Stimulated activated CD4-positive, alpha-beta T cell treated with anti-CD3 and anti-CD28 coated beads, TNF-alpha, amount 100 ng/mL, for 4 hours (primary cell): ENCODE data around the gene FOLR3.
"Not testable (repeated sequence)": the region's sequence is repeated elsewhere in the genome, so short reads cannot be mapped to it uniquely, and the experiment has no call there.

Experiments used
- DNase-seq, 3 experiments: peaks; one replicate each; pipeline ENCODE4 v3.0.0-alpha.2; 2020; ENCODE audit warnings: low read depth in 3 of 3

FOLR3 gene

GRCh38 chr11:72135473-72135872 lies at the start of gene FOLR3:
FOLR3 (plus strand) TSS chr11:72135725; CDS start chr11:72135953, 228 bp downstream.
- DNase-seq: not testable (repeated sequence)

GRCh38 chr11:72088076-72088808 lies 47.3 kb upstream of the FOLR3 start:
- no peak for DNase-seq

- DNase-seq: peak; percentile 29 to 56 (median 52)
Measured at GRCh38 chr11:72091292-72091691, 44.2 kb upstream of the FOLR3 start.

GRCh38 chr11:72098741-72099140 lies 36.8 kb upstream of the FOLR3 start:
- DNase-seq: no peak

GRCh38 chr11:72100009-72100408 lies 35.5 kb upstream of the FOLR3 start:
- DNase-seq: no peak

GRCh38 chr11:72100462-72100861 lies 35.1 kb upstream of the FOLR3 start:
- DNase-seq: no peak

- no peak for DNase-seq
Measured at GRCh38 chr11:72102162-72102561, 33.4 kb upstream of the FOLR3 start.

GRCh38 chr11:72102631-72102945 lies 32.9 kb upstream of the FOLR3 start:
- DNase-seq: no peak

GRCh38 chr11:72102946-72103753 lies 32.4 kb upstream of the FOLR3 start, which contains the start of gene LAMTOR1:
LAMTOR1 (minus strand) TSS chr11:72103297; CDS start chr11:72103224, 73 bp downstream.
- peak; percentile 96 to 97 (median 96) for DNase-seq

- DNase-seq: no peak
Measured at GRCh38 chr11:72103754-72104167, 31.8 kb upstream of the FOLR3 start.

- DNase-seq: no peak
Measured at GRCh38 chr11:72105888-72106287, 29.6 kb upstream of the FOLR3 start, which contains the start of gene TOMT. TOMT (plus strand) TSS chr11:72105924; CDS start chr11:72105952, 28 bp downstream.

GRCh38 chr11:72111300-72112142 lies 24.0 kb upstream of the FOLR3 start:
- DNase-seq: no peak

- DNase-seq: peak; percentile 89 to 97 (median 97)
Measured at GRCh38 chr11:72112143-72112977, 23.2 kb upstream of the FOLR3 start, which contains the start of gene ANAPC15. ANAPC15 (minus strand) TSS chr11:72112695; CDS start chr11:72111276, 1,419 bp downstream.

- DNase-seq: no peak
Measured at GRCh38 chr11:72112978-72113808, 22.3 kb upstream of the FOLR3 start.

- DNase-seq: no peak
Measured at GRCh38 chr11:72114570-72114969, 21.0 kb upstream of the FOLR3 start.

- DNase-seq: no peak
Measured at GRCh38 chr11:72116019-72116755, 19.3 kb upstream of the FOLR3 start.

- no peak for DNase-seq
Measured at GRCh38 chr11:72119198-72119597, 16.3 kb upstream of the FOLR3 start.

GRCh38 chr11:72120930-72121329 lies 14.6 kb upstream of the FOLR3 start:
- DNase-seq: no peak

GRCh38 chr11:72122607-72123006 lies 12.9 kb upstream of the FOLR3 start:
- DNase-seq: no peak
